ENCODE data around the gene NEURL1B.
A peak's percentile ranks its signal among the peaks of the same experiment; 100 is the strongest.
"Not testable (repeated sequence)": the region's sequence is repeated elsewhere in the genome, so short reads cannot be mapped to it uniquely, and the experiment has no call there.

The NEURL1B gene, protein sequence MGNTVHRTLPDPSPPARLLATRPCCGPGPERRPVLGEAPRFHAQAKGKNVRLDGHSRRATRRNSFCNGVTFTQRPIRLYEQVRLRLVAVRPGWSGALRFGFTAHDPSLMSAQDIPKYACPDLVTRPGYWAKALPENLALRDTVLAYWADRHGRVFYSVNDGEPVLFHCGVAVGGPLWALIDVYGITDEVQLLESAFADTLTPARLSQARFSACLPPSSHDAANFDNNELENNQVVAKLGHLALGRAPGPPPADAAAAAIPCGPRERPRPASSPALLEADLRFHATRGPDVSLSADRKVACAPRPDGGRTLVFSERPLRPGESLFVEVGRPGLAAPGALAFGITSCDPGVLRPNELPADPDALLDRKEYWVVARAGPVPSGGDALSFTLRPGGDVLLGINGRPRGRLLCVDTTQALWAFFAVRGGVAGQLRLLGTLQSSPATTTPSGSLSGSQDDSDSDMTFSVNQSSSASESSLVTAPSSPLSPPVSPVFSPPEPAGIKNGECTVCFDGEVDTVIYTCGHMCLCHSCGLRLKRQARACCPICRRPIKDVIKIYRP

GRCh38 chr5:172640822-172641358 is at the start of gene NEURL1B:
Gene NEURL1B, plus strand, starts transcription at chr5:172641263. Its CDS starts 144 bp downstream, at chr5:172641407.
- DNase-seq, result peak; percentile 24 to 34

DNA sequence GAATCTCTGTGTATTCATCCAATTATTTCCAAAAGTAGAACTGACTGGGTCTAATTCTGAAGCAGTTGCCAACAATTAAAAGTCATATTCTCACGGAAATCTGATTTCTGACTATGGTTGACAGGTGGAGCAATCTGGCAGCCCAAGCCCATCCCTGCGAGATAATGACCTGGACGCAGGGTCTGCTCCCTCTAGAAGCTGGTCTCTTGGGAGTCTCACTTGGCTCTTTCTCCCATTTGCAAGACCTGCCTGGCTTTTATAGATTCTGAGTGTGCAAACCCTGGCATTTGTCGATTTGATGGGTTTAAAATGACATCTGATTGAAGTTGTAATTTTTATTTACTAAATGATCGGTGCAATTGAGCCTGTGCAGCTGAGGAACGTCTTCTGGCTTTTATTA is 49.4 kb upstream of the NEURL1B start:
- no peak for DNase-seq

GRCh38 chr5:172592881-172593280 is 48.2 kb upstream of the NEURL1B start:
- DNase-seq, result no peak

DNA sequence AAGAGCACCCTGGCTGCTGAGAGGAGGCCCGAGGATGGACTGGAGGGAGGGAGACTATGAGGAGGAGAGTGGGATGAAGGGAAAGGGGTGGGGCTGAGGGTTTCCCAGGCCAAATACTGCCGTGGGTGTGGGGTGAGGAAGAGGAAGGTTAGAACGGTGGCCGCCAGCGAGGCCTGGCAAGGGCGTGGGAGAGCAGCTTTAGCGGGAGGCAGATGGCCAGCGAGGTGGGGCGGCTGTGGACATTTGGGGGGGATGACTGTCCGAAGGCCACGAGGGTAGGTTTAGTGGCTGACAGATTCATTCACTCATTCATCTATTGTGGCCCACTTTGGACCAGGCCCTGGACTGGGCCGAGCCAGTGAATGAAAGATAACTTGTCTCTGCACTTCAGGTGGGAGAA is 47.8 kb upstream of the NEURL1B start:
- DNase-seq, result no peak

DNA sequence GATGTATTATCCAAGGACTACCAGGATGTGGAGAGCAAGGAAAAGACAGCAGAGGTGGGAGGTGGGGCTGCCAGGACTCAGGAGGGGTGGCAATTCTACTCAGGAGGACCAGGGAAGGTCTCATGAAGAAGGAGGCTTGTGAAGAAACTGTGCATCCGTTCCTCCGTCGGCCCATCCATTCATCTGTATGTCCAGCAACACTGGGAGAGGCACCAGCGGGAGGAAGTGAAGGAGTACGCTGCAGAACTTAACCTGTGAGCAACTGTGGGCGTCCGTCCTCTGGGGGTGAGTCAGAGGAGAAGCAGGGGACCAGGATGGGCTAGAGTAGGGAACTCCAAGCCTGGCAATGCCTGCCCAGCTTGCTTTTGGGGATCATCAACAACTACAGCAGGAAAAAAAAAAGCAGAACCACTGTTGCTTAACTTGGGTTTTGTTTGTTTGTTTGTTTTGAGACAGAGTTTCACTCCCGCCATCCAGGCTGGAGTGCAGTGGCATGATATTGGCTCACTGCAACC is 47.3 kb upstream of the NEURL1B start:
- DNase-seq, result no peak

- no peak for DNase-seq
Measured at GRCh38 chr5:172594431-172594830, 46.6 kb upstream of the NEURL1B start.

GRCh38 chr5:172594867-172595466 is 46.1 kb upstream of the NEURL1B start:
- DNase-seq, result no peak

GRCh38 chr5:172595596-172596455 is 45.2 kb upstream of the NEURL1B start:
- DNase-seq, result no peak

DNA sequence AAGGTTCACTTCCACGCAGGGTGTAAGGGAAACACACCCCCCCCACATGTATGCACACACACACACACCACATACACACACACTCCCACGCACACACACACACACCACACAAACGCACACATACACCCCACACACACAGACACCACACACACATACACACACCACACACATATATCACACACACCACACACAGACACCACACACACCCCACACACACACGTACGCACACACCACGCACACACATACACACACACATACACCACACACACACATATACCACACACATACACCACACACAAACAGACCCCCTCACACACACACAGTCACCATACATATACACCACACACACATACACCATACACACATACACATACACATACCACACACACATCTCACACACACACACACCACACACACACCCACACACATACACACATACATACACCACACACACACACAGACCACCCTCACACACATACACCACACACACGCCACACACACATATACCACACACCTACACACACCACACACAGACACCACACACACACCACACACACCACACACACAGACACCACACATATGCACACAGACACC is 44.3 kb upstream of the NEURL1B start:
- DNase-seq, result no peak

DNA sequence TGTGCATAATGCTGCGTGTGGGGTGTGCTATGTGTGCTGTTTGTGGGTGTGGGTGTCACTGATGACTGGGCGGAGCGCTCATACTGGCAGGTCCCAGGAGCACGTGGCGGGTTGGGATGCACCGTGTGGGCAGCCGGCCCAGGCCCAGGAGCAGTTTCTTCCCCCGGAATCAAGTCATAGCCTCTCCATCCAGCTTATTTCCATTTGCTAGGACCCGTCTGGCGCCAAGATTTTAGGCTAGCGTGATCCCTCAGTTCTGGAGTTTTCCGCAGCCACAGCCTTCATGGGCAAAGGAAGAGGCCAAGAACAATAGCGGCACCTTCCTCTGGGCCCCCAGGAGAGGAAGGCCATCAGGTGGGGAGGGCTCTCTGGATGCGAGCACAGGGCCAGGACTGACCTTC is 43.3 kb upstream of the NEURL1B start:
- DNase-seq, result no peak

DNA sequence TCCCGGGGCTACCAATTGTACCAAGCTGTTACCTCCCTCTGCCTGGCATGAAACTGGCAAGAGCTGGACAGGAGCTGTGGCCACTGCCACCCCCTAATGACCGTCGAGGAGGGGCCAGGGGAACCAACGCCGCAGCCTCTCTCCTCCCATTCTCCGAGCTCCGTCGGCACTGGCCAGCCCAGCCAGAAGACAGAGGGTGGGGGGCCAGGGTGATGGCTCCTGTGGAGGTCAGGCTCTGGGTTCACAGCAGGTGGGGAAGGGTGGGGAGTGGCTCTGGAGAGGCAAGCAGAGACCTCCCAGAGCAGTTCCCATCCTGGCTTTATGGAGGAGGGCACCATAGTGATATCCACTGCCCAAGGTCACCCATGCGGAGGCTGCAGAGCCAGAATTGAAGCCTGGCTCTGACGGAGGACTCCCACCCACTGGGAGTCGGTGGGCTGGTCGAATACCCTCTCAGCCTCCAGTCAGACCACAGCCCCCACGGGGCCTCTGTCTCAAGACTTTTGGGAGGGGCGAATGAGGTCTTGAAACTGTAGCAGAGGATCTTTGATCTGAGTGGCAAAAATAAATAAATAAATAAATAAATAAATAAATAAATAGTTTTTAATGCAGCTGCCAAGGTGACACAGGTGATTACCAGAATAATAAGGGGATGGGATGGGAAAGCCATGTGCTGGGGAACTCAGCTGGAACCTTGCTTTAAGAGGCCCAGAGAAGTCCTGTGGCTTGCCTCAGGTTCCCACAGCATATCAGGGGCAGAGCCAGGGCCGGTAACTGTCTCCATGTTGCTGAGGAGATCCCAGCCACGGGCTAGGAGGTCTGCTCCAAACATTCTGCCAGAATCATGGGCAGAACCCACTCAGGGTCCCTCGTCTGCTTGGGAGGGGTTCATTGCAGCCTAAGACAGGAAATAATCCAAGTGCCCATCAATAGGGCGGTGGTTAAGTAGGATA is 42.5 kb upstream of the NEURL1B start:
- DNase-seq, result no peak

DNA sequence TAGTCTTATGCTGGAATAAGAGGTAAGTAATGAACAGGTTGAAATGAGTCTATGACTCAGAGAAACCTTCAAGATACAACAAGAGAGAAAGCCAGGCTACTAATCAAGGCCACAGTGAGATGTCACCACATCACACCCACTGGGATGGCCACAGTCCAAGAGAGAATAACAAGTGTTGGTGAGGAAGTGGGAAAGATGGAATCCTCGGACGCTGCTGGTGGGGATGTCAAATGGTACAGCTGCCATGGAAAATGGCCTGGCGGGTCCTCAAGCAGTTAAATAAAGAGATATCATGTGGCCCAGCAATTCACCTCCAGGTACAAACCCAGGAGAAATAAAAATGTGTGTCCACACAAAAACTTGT is 41.9 kb upstream of the NEURL1B start:
- no peak for DNase-seq

DNA sequence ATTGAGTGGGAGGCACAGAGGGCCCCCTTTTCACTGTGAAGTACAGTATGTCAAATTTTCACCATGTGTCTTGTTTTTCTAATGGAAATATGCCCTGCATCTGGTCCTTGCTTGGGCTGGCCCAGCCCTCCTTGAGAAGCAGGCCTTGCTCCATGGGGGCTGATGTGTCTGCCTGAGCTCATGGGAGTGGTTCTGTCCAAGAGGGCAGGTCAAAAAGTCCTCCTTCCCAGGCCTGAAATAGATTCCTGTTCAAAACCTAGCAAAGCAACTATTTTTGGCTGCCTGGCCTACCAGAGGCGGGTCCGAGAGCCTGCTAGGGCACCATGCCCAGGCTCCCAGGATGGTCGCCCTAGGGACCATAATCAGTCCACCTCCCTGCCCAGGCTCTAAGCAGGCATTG is 40.5 kb upstream of the NEURL1B start:
- no peak for DNase-seq

GRCh38 chr5:172601576-172601975 is 39.5 kb upstream of the NEURL1B start:
- not testable (repeated sequence) for DNase-seq

DNA sequence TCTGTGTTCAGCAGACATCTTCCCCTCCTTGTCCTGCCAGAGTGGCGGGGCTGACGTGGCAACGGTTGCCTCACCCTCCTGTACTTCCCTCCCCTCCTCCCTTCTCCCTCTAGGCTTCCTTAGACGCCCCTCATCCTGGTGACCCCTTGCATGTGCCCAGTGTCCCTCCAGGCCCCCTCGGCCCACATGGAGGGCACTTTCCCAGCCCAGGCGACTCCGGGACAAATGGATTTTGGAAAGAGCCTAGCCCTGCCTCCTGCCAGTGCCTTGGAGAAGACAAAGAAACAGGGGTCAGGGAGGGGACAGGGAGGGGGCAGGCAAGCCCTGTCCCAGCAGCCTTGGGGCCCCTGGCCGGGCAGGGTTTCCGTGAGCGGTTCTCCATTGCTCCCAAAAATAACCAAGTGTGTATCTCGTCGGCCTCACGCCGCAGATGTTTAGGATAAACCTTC is 38.3 kb upstream of the NEURL1B start:
- DNase-seq, result no peak

GRCh38 chr5:172603251-172603806 is 37.7 kb upstream of the NEURL1B start:
- no peak for DNase-seq

DNA sequence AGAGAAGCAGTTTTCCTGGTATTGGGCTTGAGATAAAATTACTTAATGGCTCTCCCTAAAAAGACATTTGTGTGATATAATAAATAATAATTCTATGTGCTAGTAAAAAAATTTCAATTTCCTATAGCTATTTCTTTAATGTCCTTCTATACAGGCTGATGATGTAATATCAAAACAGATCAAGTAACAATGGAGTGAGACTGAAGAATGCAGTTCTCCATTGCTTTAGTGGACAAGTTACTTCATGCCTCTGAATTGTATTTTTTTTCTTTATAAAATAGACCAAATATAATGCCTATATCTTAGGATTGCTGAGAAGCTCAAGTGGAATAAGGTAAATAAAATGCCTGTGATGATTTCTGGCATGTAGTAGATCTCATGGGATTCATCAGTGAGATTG is 35.6 kb upstream of the NEURL1B start:
- no peak for DNase-seq

DNA sequence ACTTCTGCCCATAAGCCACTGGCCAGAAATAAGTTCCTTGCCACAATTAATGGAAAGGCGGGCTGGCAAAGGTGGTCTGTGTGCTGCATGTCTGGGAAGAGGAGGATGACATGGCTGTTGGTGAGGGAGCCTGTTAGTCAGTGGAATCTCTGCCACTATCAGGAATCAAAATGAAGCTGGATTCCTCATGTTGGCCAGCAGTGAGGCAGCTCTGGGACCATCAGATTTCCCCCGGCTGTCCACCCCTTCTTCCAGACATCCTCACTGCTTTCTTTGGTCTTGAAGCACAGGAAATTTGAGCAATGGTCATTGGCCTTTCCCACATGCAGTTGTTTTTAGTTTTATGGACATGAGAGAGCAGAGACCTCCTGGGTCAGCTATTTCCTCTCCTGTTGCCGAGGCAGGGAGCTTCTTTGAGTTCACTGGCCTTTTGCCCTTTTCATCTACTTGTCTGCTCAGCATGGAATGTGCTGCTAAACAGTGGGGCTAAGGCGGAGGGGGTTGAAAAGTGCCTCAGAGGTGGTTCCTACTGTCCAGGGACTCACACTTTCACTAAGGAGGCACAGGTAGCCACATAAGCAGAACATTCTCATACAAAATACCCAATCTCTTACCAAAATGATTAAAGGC is 34.8 kb upstream of the NEURL1B start:
- no peak for DNase-seq

- DNase-seq, result no peak
Measured at GRCh38 chr5:172607213-172607793, 33.8 kb upstream of the NEURL1B start.

- no peak for DNase-seq
Measured at GRCh38 chr5:172608773-172609172, 32.3 kb upstream of the NEURL1B start.

All from CD4-positive, alpha-beta T cell treated with Interleukin-4 for 1 hour (primary cell).